HG03378 (cell line): ENCODE results near the gene KCNIP4.

ENCODE experiments used
- ATAC-seq: cut with Tn5 transposase; IDR thresholded peaks from one replicate; pipeline ENCODE4 v1.9.1; 2021; ENCODE audit warnings: mild to moderate bottlenecking, moderate library complexity; ENCODE audit not compliant: unreplicated experiment

KCNIP4 gene

DNA sequence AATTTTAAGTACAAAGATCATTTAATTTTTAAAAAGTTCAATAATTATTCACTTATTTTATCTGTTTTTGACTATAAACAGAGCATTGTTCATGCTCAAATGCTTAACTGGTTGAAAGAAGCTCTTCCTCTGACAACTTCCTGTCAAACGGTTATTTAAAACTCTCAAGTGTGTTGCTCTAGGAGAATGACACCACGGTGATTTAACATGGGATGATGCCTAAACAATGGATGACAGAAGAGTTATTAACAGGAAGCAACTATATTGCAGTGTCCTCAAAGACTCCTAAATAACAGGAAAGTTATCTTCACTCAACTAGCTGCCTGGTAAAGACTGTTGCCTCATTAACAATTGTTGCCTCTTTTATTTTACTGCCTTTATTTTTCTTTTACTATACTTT is 738.7 kb downstream of the KCNIP4 start:
- ATAC-seq, result no peak

DNA sequence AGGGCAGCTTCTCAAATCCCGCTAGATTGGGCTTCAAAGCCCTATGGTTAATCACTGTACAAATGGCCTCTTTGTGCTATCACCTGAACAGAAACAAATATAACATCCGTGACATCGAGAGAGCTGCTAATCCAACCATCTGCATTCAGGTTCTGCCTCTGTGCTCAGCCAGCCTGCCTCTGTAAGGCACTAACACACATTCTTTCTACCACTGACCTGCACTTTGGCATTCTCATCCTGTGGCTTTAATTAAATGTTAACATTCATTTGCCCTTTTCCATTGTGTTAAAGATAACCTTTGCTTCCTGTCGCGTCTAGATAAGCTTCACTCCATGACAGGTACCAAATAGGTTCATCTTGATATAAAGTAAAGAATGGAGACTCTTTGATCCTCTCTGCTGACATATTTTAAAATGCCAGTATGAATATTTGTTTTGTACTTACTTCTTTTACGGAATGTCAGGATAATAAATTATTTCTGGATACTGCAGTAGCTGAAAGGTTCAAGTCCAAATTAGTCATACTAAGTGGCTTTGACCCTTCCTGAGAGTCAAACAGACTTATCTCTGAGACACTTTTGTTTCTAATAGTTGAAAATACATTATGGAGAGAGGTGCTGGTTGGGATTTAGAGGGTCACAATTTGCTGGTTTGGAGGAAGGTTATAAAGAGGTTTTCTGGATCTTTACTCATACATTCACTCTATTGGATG is 742.6 kb downstream of the KCNIP4 start:
- ATAC-seq, result no peak

DNA sequence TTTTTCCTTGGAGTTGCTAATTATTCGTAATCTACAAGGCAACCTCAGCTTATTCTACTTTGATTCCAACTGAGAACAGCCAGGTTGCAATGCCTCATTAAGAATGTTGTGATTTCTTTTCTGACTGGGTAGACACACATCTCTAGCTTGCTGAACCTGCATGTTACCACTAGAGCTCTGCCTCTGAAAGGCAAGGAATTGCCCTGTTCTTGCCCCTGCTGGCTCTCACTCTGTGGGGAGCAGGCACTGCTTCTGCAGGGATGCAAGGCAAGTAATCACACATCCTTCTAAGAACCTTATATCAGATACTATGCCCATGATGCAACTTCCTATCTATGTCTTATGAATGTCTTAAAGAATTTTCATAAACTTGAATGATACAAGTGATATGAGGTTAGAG is 745.2 kb downstream of the KCNIP4 start:
- ATAC-seq, result no peak

DNA sequence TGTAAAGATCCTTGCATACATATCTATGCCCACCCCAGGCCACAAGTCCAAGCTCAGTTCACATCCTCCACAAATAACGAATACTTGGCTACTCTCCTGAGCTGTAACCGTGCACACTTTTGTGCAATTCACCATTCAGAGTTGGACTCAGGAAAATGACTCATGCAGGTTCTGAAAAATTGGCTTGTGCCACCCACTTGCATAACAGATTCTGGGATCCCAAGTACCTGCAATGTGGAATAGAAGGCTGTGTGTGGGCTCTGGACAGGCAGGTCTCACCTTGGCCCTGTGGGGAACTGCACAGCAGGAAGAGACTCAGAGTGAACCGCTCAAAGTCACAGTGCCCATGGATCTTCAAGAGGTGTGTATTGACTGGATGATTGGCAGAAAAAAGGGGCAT is 745.6 kb downstream of the KCNIP4 start:
- no peak for ATAC-seq

DNA sequence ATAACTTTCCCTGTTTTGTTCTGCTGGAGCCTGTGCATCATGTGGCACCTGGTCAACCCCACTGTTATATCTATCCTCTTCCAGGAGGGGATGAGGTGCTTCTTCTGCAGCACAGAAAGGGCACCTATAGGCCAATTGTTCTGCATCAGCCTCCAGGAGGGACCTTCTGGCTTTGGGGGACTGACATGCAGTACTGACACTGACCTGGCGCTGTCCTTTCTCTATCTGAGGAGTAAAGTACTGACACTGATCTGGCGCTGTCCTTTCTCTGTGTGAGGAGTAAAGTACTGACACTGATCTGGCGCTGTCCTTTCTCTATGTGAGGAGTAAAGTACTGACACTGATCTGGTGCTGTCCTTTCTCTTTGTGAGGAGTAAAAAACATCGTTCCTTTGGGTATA is 749.9 kb downstream of the KCNIP4 start:
- no peak for ATAC-seq

DNA sequence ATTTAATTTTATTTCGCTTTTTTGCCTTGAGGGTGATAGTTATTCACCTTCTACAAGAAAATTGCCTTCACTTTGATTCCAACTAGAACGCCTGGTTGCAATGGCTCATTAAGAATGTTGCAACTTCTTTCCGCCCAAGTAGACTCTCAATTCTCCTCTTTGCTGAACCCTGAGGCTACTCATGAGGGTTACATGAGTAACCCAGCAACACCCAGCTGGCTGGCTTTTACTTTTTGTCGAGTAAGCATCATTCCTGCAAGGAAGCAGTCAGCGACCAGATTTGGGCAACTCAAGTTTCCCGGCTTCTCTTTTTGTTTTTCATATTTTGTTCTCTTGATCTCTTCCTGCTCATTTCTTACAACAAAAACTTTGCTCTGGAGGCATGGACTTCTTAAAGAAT is 752.9 kb downstream of the KCNIP4 start:
- no peak for ATAC-seq

DNA sequence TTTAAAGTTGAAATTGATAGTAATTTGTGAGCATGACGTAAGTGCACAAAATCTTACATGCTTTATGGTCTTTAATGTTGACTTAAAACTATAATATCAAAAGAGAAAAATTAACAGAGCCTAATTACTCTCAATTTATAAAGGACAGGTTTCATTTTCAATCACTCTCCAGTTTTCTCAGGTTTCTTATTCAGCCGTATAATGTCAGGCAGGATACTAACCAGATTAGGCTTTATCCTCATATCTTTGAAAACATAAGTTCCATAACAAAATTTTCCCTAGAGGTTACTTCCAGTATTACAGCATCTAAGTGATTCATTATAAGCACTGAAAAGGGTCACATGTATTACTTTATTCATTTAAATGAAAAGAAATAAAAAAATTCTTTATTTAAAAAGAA is 756.2 kb downstream of the KCNIP4 start:
- ATAC-seq, result no peak

DNA sequence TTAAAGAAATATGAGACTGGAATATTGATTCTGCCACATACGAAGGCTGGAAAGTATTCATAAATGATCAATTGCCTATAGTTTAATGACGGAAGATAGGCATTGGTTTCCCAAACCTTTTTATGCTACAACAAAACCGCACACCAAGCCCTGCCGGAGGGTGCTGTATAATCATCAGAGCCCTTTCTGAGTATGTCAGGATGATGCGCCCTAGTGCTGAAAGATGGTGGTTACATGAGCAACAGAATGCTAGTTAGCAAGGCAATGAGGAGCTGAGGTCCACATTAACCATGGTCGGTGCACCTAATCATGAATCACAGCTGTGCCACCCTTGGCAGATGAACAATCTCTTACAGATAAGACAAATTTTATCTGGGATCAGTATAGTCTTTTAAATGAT is 757.3 kb downstream of the KCNIP4 start:
- ATAC-seq, result no peak

DNA sequence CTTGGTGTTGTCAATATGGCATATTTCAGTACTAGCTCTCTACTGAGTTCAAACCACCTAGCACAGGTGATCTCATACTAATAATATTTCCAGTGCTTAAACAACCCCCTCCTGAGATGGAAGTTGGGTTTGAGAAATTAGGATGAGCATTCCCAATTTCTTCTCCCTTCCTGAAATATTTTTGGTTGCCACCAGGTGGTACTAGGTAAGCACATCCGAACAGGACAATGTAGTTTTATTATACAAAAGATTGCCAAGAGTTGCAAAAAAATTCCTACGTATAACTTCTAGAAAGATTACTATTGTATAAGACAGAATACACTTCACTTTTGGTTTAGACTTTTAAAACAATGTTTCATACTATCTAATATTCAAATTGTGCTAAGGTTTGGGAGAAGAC is 763.8 kb downstream of the KCNIP4 start:
- no peak for ATAC-seq

DNA sequence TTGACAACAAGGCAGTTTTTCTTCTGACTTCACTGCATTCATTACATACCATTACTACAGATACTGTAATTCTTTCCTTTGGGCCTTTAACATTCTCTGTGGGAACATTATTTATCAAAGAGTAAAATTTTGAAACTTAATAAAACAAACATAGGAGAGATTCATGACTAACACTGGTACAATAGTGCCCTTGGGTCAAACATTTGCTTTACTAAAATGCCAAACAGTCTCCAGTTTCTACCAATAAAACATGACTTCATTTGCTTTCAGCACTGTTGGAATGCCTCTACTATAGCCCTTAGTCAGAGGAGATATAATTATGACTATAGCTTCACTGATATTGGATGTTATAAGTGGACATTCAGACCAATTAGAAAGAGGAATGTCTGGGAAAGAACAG is 766.9 kb downstream of the KCNIP4 start:
- no peak for ATAC-seq

DNA sequence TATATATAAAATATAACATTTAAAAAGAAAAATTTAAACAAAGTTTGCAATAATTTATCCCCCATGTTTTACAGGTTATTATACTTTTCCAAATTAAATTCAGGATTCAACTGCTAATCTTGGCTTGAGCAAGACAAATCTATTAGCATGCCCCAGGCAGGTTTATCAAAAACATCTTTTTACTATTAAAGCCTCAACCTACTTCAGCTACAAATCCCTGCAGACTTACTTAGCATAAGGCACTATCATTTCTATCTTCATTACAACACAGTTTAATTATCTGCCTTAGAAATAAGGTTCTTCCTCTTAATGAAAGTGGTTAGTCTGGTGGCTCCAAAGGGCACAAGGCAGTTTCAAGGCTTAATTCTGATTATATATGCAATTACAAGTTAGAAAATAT is 770.7 kb downstream of the KCNIP4 start:
- ATAC-seq, result no peak

DNA sequence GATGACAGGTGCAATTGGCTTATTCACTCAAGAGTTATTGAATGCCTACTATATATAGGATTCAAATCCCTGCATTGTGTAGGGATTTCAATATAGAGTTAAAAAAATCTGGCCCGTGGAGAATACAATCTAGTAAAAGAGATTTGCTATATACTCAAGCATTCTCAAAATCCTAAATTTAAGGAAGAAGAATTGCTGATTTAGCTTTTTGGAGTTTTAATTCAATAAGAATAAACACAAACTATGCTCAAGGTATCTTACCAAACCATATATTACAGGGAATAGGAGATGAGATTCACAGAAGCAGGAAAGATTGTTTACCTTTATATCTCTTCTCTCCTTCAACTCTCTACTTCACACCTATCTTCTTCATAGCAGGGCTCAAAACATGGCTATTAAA is 771.5 kb downstream of the KCNIP4 start:
- ATAC-seq, result no peak

DNA sequence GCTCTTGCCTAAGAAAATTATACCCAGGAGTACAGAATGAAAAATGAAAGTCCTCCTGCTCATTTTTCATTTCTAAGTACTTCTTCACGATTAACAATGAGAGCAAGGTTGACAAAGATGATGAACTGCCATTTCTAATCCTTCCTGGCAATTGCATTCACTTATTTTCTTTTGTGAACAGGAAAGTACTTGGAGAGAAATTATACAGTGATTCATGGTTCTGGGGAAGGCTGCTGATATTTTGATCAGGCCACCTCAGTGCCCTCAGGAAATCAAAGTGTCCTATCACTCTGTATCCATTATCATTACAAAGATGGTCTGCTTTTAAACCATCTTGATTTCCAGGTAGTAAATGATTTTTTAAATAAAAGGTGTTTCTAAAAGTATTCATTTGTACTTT is 780.9 kb downstream of the KCNIP4 start:
- no peak for ATAC-seq

DNA sequence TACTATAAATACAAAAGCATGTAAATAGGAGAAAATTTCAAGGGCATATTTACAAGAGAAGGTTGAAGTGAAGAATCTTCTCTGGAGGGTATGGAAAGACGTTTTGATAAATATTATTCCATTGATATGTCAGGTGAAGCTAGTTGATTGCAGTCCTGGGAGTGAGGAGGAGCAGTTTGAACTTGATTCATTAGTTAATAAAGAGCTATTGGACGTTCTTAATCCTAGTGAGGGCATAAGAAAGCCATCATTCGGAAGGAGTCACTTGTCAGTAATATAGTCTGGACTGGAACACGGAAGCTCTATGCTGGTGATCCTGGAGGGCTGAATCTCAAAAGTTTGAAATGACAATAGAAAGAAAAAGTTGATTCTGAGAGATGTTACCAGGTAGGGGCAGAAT is 793.2 kb downstream of the KCNIP4 start:
- no peak for ATAC-seq

DNA sequence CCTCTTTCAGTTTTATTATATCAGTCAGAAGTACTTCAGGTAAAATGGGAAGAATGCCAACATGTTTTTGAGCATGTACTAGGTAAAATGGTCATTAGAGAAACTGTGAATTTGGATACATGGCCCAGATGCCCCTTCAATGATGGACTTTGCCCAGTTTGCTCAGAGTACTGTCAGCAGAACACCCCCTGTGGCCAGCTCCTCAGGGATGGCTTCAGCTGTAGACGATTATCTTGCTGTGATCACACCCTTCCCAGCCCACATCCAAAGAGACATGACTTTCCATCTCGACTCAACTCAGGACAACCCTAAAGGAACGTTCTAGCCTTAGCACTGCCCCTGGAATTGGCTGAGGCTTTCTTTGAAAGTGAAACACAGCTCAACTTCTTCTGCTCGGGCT is 809.2 kb downstream of the KCNIP4 start:
- ATAC-seq, result no peak

DNA sequence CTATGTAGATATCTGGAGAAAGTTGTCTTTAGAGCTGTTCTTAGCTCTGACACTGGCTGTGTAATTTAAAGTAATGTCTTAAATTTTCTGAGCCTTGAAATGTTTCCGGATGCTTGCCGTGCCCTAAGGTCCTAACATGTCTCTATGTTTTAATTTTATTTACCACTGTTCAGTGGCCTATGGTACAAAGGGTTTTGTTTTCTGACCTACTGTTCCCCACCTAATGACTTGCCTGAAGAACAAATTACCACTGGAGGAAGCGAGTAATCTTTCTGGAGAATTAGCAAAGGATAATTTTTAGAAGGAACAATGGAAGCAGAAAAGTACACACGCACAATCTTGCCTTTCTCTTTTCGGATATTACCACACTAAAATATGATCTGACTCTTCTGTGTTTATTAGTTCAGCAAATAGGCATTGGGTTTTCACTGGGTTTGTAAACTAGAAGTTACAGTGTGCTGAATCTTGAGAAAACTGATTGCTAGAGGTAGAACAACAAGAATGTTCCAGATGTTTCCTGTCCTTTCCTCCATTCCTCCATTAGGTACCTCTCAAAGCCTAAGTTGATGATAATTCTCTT is 812.4 kb downstream of the KCNIP4 start:
- ATAC-seq, result no peak

DNA sequence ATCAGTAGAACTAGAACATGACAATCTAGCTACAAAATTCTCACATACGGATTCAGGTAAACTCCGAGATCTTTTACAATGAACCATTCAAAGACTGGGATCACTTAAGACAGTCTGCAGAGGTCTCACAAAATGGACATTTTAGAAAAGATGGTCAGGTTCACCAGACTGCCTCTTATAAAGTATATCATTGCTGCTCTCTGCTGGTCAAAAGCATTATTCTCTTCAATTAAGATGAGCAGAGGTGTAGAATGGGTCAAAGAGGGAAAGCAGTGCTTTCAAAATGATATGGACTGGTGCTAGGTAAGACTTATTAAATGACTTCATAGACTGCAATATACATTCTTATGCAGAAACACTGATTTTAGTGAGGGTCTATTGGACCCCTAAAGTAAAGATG is 813.6 kb downstream of the KCNIP4 start:
- ATAC-seq, result no peak

DNA sequence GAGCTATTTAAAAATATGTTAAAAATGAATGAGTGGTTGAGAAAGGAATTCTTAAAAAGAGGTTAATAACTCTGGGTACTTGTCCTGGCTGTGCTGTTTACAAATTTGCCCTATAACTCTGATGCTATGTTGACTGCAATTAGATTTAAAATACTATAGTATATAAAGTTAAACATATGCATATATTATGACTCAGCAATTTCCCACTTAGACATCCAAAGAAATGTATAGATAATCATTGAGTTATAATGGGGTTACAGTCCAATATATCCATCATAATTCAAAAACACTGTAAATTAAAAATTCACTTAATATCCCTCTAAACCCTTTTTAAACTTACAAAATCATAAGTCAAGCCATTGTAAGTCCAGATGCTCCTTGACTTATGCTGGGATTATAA is 818.0 kb downstream of the KCNIP4 start:
- ATAC-seq, result no peak

DNA sequence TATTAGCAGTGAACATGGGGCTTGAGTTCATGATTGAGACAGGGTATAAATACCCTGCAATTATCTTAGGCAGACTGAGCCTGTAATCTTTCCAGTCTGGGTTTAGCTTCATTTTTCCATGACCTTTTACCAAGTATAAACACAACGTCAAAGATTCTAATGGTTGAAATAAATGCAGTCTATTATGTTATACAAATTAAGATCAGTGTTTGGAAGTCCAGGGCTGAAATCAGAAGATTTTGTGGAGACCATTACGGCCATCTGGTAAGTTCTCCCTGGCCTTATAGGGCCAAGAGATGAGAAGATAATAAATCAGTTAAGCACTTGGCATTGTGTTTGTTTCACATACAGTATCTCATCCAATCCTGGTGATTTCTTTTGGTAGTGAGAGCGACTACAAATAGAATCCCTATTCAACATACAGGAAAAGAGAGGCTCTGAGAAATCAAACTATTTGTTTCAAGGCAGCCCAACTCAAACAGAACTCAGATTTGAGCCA is 822.5 kb downstream of the KCNIP4 start:
- ATAC-seq, result no peak

DNA sequence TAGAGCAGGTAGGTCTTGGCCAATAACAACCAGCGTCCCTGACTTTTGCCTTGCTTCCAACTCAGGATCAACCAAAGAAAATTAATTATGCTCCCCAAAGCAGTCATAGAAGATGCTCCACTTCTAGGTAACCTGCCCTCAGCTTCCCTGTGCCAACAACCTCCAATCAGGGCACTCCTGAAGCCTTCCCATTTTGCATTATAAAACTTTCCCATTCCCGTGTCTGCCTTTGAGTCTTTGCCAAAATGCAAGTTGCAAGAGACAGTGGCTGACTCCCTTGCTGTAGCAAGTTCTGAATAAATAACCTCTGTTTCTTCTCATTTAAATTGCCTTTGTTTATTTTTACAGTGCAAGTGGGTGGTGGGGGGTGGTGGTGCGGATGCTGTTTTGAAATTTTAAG is 830.3 kb downstream of the KCNIP4 start:
- no peak for ATAC-seq

DNA sequence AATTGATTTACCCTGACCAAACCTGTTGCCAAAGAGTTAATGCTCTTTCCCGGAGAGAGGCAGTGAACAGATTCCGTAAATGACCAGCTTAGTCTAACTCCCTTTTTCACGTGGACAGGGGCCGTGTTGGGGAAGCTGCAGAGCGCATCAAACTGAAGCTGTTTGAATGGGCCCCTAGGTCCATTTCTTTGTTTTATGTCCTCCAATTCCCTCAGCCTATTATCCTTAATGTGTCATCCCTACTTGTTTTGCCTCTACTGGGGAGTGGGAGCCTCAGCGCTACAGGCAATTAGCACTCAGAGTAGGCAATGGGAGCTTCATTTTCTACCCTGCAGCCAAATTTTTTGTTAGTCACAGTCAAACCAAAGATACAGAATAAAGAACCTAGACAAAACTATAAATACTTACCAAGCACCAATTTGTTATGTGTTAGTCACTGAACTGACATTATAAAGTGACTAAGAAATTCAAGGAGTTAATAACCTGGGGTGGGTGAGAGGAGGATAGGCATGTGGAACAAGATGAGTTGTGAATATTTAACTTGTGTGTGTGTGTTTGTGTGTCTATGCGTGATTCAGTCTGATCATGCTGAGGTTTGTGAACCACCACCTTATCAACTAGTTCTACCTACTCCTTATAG is 830.9 kb downstream of the KCNIP4 start:
- ATAC-seq, result no peak

DNA sequence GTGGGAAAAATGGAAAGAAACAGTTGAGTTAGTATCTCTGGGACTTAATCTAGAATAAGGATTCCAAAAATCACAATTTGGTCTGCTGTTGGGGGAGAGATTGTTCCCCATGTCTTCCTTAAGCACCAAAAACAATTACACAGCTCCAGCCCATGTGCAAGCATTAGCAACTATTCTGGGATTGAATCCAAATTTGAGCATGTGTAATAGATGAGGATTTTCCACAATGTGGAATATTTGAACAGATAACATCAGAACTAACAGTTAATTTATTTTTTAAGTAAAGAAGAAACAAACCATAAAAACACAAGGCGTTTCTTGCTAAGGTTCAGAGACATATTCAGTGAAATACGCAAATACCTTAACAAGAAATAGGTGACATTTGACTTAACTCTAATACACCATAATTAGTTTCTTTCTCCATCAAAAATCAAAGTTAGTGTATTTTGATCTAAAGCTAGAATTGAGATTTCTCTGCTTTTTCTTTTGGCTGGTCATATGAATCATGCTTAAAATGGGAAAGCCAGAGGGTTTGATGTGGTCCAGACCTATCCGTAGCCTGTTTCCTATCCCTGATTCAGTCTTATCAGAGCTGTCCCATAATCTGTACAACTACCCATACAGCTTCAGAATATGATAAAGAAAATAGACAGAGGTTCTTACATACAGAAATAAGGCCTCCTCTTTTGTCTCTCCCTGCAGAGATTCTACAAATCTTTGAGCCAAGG is 834.9 kb downstream of the KCNIP4 start:
- no peak for ATAC-seq
